HepG2 (cell line): Measurements from ENCODE around the gene NUCB1. TPM values are rescaled to one million over a fixed set of nuclear protein-coding genes. Genes with fewer than 3 reads are reported as not detected.
A peak's percentile ranks its signal among the peaks of the same experiment; 100 is the strongest.

ENCODE experiments used
- KDM2A ChIP-seq: sonication (generic); formaldehyde crosslinking; IDR thresholded peaks from 2 replicates; pipeline ENCODE4 v1.4.0; 2020; ENCODE audit warnings: low read depth, missing genetic modification reagents, borderline replicate concordance
- PBX3 ChIP-seq: sonication (generic); formaldehyde crosslinking; IDR thresholded peaks from 2 replicates; pipeline ENCODE4 v1.8.1; 2023; ENCODE audit warnings: missing genetic modification reagents, inconsistent platforms, borderline replicate concordance
- RXRA ChIP-seq: sonication (generic); formaldehyde crosslinking; IDR thresholded peaks from 2 replicates; pipeline ENCODE4 v1.5.1; 2020; ENCODE audit warnings: missing genetic modification reagents
- TRIM22 ChIP-seq: fragments of 450-650 bp; IDR thresholded peaks from 2 replicates; pipeline ENCODE4 v1.6.1; 2017
- ZGPAT ChIP-seq: IDR thresholded peaks from 2 replicates; pipeline ENCODE4 v1.6.1; 2016; ENCODE audit warnings: mild to moderate bottlenecking
- ZNF850 ChIP-seq: sonication (generic); formaldehyde crosslinking; conservative IDR thresholded peaks from 2 replicates; pipeline ENCODE4 v1.9.0; 2021; ENCODE audit warnings: mild to moderate bottlenecking, missing genetic modification reagents
- polyA plus RNA-seq, 8 experiments: library from polyadenylated mRNA; depleted of rRNA in 3 of 8; stranded (reverse) in 7 of 8; unstranded in 1 of 8; fragments of >200 nt; fragmentation: Illumina TruSeq in 4 of 8; extraction: Trizol in 4 of 8; gene quantifications; 2 replicates each; pipeline versions ENCODE4 v1.2.1 to v1.2.3, GENCODE V29; 2011 to 2016; ENCODE audit warnings: low read depth in 4 of 8, missing spikeins in 1 of 8, mixed read lengths in 1 of 8; ENCODE audit not compliant: insufficient read depth in 1 of 8
- total RNA-seq, 5 experiments: library from RNA; depleted of rRNA; stranded (reverse); fragments of >200 nt; fragmentation: Illumina TruSeq; extraction: Trizol; gene quantifications; 2 replicates each; pipeline ENCODE4 v1.2.3, GENCODE V29; 2016; ENCODE audit warnings: low read depth in 1 of 5
- TF ChIP-seq, protein P1 (sequence below): IDR thresholded peaks from 2 replicates; pipeline ENCODE4 v1.6.1; 2016; ENCODE audit warnings: mild to moderate bottlenecking, missing biosample characterization, missing genetic modification reagents
- TF ChIP-seq, protein P2 (sequence below): sonication (generic); formaldehyde crosslinking; IDR thresholded peaks from 2 replicates; pipeline ENCODE4 v1.4.0; 2020; ENCODE audit warnings: missing genetic modification reagents
- TF ChIP-seq, protein P3 (sequence below): sonication (generic); formaldehyde crosslinking; IDR thresholded peaks from 2 replicates; pipeline ENCODE4 v1.5.0; 2020; ENCODE audit warnings: missing genetic modification reagents

NUCB1 gene
- total and polyA plus RNA-seq, 2 of the 13 experiments (the other 11 are each of a cell fraction or from before 2014, with no cell fraction given), result 82.3 to 106 TPM

- TF ChIP-seq RXRA (CRISPR knock-in tag) (peak; percentile 85), TRIM22 (no peak), KDM2A (CRISPR knock-in tag) (peak; percentile 84), ZNF850 (CRISPR knock-in tag) (no peak), ZGPAT (peak; percentile 89), PBX3 (CRISPR knock-in tag) (peak; percentile 12; the same call in 1 of the 2 replicates)
- TF ChIP-seq, protein P1, sequence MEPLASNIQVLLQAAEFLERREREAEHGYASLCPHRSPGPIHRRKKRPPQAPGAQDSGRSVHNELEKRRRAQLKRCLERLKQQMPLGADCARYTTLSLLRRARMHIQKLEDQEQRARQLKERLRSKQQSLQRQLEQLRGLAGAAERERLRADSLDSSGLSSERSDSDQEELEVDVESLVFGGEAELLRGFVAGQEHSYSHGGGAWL, result peak; percentile 88
- TF ChIP-seq, protein P2, sequence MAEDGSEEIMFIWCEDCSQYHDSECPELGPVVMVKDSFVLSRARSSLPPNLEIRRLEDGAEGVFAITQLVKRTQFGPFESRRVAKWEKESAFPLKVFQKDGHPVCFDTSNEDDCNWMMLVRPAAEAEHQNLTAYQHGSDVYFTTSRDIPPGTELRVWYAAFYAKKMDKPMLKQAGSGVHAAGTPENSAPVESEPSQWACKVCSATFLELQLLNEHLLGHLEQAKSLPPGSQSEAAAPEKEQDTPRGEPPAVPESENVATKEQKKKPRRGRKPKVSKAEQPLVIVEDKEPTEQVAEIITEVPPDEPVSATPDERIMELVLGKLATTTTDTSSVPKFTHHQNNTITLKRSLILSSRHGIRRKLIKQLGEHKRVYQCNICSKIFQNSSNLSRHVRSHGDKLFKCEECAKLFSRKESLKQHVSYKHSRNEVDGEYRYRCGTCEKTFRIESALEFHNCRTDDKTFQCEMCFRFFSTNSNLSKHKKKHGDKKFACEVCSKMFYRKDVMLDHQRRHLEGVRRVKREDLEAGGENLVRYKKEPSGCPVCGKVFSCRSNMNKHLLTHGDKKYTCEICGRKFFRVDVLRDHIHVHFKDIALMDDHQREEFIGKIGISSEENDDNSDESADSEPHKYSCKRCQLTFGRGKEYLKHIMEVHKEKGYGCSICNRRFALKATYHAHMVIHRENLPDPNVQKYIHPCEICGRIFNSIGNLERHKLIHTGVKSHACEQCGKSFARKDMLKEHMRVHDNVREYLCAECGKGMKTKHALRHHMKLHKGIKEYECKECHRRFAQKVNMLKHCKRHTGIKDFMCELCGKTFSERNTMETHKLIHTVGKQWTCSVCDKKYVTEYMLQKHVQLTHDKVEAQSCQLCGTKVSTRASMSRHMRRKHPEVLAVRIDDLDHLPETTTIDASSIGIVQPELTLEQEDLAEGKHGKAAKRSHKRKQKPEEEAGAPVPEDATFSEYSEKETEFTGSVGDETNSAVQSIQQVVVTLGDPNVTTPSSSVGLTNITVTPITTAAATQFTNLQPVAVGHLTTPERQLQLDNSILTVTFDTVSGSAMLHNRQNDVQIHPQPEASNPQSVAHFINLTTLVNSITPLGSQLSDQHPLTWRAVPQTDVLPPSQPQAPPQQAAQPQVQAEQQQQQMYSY (CRISPR knock-in tag), result no peak
- TF ChIP-seq, protein P3, sequence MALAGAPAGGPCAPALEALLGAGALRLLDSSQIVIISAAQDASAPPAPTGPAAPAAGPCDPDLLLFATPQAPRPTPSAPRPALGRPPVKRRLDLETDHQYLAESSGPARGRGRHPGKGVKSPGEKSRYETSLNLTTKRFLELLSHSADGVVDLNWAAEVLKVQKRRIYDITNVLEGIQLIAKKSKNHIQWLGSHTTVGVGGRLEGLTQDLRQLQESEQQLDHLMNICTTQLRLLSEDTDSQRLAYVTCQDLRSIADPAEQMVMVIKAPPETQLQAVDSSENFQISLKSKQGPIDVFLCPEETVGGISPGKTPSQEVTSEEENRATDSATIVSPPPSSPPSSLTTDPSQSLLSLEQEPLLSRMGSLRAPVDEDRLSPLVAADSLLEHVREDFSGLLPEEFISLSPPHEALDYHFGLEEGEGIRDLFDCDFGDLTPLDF, result 0 out of 2 replicates have a peak, but pooled peaks have one; percentile 52
Observed at GRCh38 chr19:48963371-48964204, 63.5 kb downstream of the NUCB1 start (continued).
